GM21576 (cell line): Measurements from ENCODE around the gene CDYL2.

Experiments used
- ATAC-seq: cut with Tn5 transposase; IDR thresholded peaks from one replicate; pipeline ENCODE4 v1.9.1; 2021; ENCODE audit warnings: mild to moderate bottlenecking, moderate library complexity; ENCODE audit not compliant: unreplicated experiment

CDYL2 gene

DNA sequence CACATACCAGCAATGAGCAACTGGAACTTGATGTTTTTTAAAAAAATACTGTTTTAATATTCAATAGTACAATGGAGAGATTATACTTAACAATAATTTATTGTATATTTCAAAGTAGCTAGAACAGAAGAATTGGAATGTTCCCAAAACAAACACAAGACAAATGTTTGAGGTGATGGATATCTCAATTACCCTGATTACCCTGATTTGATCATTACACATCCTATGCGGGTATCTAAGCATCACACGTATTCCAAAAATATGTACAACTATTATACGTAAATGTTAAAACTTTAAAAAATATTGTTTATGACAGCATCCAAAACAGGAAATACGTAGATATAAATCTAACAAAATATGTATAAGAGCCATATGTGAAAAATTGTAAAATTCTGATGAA lies 166.8 kb downstream of the CDYL2 start:
- no peak for ATAC-seq

DNA sequence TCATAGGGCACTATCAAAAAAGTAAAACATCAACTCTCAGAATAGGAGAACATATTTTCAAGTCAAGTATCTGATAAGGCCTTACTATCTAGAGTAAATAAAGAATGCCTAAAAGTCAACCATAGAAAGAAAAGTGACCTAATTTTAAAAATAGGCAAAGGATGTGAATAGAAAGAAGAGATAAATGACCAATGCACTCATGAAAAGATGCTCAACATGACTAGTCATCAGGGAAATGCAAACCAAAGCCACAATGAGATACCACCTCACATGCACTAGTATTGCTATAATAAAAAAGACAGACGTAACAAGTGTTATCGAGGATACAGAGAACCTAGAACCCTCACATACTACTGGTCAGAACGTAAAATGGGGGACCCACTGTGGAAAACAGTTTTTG lies 172.8 kb downstream of the CDYL2 start:
- ATAC-seq: no peak

DNA sequence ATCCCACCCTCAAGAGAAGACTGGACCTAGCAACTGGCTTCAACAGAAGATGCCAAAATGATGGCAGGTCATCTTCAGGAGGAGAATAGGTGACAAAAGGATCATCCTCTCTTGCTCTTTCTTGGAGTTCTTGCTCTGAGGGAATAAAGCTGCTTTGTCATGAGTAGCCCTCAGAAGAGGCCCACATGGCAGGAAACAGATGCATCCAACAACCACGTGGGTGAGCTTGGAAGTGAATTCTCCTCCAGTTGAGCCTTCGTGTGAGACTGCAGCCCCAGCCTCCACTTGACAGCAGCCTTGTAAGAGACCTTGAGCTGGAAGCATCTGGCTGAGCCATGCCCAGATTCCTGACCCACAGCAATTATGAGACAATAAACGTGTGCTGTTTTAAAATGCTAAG lies 176.1 kb downstream of the CDYL2 start:
- no peak for ATAC-seq

DNA sequence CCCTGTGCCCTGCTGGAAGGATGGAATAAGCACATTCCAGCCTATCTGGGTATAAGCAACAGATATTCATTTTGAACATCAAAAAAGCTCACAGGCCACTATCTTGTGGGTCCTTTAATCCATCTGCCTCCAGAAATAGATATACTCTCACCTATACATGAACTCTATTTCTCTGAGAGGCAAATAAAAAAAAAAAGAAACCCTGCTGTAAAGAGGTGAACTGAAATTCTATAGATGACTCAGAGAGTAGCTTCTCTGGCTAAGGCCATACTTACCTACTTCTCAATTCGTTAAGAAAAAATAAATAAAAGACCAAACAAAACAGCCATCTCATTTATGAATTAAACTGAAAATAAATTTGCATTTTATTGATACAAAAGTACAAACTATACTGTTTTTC lies 177.3 kb downstream of the CDYL2 start:
- ATAC-seq: peak; percentile 95

DNA sequence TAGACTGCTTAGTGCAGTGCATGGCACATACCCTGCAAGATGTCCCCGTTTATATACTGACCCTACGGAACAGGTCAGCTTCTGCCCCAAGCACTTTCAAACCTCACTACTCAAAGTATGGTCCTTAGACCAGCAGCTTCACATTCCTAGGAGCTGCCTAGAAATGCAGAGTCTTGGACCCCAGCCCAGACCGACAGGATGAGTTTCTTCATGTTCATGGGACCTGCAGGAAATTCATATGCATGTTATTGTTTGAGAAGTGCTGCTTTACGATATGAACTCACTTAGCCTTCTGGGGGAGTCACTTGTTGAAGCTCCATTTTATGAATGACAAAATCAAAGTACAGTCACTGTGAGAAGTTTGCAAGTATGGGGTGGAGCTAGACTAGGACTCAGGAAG lies 181.0 kb downstream of the CDYL2 start:
- no peak for ATAC-seq

DNA sequence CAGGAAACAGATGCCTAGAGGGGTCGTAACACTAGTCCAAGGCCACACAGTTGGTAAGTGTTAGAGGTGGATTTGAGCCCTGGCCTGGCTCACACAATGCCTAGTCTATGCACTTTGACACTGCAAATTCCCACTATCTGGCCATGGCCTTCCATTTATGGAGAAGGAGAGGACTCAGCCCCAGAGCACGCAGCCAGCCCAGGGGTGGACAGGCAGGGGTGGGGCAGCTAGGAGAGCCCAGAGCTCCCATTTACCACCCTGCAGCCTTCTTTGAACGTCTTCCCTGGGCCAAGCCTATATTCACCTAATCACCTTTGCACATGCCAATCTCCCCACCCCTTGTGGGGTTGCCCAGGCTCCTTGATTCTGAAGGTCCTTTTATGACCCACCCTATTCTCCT lies 182.4 kb downstream of the CDYL2 start:
- ATAC-seq: no peak

DNA sequence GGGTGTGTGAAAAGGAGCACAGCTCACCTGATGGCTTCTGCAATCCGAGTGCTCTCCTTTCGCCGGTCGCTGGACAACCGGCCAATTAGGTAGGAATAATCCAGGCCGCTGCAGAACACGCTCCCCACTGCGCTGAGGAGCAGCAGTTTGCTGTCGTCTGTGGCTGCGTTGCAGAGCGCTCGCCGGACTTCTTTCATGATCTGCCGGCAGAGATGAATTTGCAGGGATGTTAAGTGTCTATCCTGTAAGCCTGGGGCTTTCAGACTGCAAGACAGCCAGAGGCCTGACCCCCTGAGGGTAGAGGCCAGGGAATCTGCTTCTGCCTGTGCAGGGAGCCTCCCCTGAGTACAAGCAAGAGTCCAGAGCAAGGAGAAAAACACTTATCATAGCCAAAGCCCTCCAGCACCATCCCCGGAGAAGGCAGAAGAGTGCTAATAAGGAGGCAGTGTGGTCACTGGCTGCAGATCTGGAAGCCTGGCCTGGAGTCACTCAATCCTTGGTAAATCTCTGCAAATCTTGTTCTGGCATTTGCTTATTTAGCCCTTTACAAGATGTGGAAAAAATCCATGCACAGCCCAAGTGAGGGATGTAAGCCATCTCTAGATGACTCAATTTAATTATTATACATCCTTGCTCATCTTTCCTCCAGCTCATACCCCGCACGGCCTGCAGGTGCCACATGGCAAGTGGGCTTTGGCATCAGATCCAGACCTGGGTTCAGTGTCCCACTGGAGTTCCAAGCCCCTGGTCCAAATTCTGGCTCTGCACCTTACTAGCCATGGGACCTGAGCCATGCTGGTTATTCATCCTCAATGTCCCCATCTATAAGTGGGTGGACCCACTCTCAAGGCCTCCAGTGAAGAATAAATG lies 183.4 kb downstream of the CDYL2 start:
- no peak for ATAC-seq

DNA sequence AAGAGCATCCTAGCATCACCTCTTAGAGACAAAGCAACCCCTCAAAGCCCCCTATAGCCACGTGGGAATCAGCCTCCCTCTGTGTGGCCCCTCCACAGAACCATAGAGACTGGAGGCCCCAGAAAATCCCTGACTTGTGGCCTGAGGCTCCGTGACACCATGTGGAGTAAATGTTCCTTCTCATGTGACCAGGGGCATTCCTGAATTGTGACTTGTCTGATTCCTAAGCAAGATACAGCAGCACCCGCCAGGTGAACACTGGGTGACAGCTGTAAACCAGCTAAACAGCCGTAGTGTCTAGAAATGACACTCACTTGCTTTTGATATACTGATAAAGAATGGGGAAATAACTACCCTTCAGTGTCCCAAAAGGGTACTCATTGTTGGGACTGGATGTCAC lies 184.6 kb downstream of the CDYL2 start:
- no peak for ATAC-seq

DNA sequence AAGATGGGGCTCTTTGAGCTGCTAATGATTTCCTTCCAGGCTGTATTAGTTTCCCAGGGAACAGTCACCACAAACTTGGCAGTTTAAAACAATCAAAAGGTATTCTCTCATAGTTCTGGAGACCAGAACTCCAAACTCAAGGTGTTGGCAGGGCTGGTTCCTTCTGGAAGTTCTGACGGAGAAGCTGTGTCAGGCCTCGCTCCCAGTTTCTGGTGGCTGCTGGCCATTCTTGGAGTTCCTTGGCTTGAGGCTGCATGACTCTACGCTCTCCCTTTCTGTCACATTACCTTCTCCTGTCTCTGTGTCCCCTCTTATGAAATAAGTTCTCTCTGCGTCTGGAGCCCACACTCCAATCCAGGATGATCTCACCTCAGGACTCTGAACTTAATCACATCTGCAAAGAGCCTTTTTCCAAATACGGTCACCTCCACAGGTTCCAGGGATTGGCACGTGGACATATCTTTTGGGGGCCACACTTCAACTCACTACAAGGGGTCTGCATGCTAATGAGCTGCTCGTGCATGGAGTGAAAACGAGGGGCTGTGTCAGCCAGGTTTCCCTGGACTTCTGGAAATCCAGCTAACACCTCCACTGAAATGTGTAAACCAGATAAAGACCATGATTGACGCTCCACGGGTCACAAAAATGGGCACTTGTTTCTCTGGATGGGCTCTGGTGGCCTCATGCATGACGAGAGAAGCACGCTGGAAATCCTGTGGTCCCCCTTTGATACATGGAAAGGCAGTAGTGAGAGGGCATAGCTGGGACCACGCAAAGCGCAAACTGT lies 185.3 kb downstream of the CDYL2 start:
- ATAC-seq: no peak

DNA sequence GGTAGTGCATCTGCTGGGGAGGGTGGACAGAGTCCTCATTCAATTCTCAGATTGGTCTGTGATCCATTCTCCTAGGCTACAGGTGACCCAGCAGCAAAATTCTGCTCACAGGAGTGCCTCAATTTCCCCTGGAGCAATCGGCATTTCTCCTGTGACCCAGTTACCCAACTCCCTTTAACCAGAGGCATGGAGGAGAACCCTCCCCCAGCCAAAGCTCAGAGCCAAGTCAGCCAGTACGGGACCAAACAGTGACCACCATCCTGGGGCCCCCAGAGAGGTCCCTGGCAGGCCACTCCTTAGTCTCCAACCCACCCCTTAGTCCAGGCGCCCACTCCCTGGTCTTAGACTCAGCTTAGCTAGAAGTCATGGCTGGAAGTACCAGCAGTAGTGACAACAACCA lies 188.0 kb downstream of the CDYL2 start:
- no peak for ATAC-seq

DNA sequence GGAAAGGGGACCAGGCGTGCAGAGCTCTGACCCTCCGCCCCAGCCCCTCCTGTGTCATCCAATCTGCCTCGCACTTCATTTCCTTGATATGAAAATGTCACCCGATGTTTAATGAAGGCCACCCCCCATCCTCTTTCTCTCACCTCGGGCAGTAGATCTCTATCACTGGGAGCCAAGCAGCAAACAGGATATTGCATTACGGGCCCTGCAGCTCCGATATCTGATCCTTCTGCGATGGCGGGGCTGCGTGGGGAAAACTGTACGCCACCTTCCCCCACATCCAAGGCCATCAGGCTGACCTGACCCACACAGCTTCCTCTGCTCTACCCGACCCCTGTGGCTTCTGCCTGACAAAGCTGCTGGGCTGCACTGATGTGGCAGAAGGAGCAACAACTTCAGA lies 188.7 kb downstream of the CDYL2 start:
- ATAC-seq: no peak

DNA sequence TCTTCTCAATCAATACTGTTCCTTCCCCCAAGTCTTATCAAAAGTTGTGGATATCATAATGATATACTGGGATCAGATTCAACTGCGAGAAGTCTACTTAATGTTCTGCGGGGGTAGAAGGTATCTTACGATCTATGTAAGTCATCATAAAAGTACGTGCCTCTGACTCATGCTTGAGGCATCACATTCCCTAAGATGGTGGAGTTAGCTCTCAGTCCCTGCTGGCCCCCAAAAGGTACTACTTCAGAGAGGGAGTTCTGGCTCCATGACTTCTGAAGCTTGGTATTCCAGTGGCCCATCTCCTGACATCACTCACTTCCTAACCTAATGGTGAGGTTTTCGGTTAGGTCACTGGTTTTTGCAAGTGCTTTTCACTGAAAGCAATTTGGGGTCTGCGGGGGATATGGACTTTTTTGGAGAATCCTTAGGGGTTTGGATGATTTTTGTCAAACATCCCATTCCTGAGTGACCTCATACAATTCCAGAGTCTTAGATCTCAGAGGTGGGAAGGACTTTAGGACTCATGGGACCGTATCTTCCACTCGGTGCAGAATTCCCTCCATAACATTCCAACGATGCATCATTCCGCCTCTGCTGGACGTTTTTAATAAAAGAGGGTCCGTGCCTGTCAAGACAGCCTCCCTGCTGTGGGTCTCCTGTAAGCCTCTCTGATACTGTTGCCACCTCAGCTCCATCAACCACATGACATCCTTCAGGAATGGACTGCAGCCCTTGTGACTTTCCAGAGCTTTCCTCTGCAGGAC lies 189.3 kb downstream of the CDYL2 start:
- no peak for ATAC-seq

DNA sequence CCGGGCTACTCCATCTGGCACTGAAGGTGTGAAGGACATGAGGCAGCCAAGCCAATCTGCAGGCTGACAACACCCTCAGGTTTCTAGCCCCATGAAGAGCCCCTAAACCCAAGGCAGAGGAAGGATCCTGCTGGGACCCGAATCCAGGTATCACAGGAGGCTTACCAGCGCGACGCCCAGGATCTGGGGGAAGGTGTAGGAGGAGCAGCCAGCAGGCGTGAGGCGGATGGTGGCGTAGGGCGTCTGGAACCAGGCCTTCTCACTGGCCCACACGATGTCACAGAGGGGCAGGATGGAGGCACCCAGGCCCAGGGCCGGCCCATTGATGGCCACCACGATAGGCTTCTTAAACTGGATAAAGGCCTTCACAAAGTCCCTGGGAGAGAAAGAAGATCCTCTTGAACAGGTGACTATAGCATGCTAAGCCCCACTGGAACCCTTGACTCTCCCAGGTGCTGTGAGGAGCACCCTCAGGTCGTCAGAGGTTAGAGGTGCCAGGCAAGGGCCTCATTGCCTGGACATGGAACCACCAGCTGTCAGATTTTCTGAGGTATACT lies 191.9 kb downstream of the CDYL2 start:
- no peak for ATAC-seq

DNA sequence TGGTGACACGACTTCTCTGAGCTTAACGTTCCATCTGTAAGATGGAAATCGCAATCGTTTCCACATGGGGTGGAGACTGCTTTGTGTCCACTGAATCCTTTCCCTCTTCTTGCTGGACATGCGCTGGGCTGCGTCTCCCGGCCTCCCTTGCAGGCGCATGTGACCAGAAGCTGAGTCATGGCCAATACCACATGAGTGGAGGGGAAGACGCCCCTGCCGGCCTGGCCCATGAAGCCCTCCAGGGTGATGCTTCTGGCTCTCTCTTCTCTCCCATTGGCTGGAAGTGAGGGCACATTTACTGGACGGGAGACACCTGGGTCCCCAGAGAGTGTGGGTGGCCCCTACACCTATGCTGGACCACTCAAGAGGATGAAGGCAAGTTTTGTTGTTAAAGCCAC lies 192.5 kb downstream of the CDYL2 start:
- ATAC-seq: no peak

DNA sequence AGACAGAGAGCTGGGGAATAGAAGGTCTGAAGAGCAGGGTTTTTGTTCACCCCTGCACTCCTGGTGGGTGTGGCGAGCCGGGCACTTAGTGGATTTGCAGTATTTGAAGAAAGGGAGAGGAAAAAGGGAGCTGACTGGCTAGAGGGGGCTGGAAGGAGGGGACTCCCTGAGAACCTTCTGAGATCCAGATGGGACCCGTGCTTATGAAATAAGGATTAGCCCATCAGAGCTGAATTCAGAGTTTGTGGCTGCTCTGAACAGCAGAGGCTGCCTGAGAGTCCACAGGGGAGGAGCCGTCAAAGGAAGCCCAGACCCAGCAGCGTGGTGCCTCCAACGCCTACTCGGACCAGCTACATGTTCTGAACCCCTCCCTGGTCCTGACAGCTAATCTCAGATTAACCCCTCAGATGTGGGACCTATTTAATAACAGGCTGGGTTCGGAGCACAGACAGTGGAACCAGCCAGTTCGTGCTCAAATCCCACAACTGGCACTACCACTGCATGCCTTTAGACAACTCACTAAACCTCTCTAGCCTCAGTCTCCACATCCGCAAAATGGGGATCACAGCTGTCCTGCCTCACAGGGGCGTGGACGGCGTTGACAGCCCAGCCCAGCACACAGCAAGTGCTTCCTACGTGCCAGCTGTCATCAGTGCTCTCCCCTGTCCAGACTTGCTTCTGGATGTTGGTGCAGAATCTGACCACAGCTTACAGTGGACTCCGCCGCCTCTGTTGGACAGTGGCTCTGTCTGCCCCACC lies 193.0 kb downstream of the CDYL2 start:
- no peak for ATAC-seq

DNA sequence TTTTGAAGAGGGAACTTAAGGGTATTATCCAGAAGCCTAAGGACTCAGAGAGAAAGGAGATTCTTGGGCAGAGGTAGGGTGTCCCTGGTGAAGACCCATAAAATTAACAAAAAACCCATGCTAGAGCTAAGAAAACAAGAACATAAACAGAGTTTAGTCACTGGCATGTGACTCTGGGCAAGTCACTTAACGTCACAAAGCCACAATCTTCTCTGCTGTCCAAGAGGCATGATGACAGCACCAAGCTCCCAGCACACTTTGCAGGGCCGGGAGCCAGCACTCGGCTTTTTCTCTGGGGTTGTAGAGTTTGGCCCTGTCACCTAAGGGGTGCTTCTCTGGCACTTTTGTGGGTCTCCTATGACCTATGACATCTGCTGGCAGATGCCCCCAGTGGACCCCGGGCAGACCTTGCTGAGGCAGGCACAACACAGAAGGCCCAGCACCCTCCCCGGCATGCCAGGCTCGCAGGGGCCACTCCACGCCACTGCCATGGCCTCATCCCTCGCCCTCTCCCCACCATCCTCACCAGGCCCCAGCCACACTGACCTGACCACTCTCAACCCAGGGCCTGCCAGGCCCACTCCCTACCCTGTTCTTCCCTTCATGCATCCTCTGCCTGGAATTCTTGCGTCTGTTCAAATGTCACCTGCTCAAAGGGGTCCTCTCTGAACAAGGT lies 193.8 kb downstream of the CDYL2 start:
- no peak for ATAC-seq

DNA sequence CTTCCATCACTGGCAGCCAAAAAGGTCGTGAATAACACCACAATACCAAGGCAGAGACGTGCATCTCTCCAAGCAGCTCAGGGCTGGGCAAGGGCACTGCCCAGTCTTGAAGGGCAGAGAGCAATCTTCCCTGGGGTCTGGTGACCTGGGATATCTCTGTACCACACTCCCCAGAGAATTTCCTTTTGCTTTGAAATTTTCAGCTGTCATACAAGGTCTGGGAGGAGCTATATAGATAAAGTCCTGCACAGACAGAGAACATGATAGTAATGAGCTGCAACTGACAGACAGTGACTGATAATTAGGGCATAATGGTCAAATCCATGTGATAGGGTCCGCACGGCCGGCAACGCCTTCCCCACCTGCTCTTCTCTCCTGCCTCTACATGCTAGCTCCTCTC lies 195.5 kb downstream of the CDYL2 start:
- ATAC-seq: no peak

DNA sequence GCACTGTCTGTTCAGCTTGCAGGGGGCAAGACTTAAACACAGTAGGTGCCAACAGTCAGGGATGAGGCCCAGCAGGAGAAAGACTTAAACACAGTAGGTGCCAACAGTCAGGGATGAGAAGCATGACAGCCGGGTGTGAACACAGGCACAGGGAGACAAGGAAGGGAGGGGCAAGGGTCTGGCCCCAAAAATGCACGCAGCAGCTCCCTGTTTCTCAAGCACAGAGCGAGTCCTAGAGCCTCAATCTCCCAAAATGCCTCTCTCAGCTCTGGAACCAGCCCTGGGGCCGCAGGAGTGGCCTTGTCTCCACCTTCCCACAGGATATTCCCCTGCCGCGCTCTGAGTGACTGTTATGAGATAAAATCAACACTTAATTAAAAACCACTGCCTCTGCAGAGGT lies 197.2 kb downstream of the CDYL2 start:
- ATAC-seq: no peak

DNA sequence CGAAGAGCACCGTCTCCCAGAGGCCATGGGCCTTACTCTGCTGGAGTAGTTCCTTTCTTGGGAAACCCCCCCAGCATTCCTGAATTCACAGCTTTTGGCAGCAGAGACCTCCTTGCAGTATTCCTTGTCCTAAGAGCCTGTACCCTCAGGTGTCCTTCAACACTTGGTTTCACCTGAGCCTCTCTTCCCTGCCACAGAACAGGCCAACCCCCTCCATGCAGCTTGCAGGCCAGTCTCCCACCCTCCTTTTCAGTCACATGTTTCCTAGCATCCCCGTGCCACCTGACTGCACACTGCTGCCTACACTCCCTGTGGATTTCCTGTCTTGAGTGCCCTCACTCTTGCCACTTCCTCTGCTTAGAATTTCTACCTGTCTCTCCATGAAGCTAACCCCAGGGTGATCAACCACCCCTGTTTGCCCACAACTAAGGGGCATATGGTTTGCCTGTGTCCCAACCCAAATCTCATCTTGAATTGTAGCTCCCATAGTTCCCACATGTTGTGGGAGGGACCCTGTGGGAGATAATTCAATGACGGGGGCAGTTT lies 198.1 kb downstream of the CDYL2 start:
- no peak for ATAC-seq
